ENCODE results near the gene MORN4. TPM values are rescaled to one million over a fixed set of nuclear protein-coding genes. Genes with fewer than 3 reads are reported as not detected.

MORN4 gene
- total and polyA plus RNA-seq, 2 of the 13 experiments (the other 11 are each of a cell fraction or from before 2014, with no cell fraction given) = 3.4 to 9.1 TPM

GRCh38 chr10:97584060-97584797 lies 49.1 kb downstream of the MORN4 start, which contains the start of gene HOGA1 (continued):
- TF ChIP-seq PATZ1 (CRISPR knock-in tag; IDR thresholded peaks at IDR 0.05) (peak; percentile 48; the same call in 1 of the 2 replicates), MLXIP (CRISPR knock-in tag; IDR thresholded peaks at IDR 0.05; ENCODE audit: borderline replicate concordance) (no peak), ZFP36L1 (CRISPR knock-in tag; IDR thresholded peaks at IDR 0.05) (no peak), ARHGAP35 (CRISPR knock-in tag; IDR thresholded peaks at IDR 0.05; ENCODE audit: borderline replicate concordance) (no peak), ISL2 (CRISPR knock-in tag; IDR thresholded peaks at IDR 0.05) (no peak), NCOA1 (CRISPR knock-in tag; IDR thresholded peaks at IDR 0.05) (no peak), SALL1 (CRISPR knock-in tag; IDR thresholded peaks at IDR 0.05) (peak; percentile 61; the same call in 1 of the 2 replicates), NRL (CRISPR knock-in tag; IDR thresholded peaks at IDR 0.05; ENCODE audit: borderline replicate concordance) (no peak), MLLT10 (CRISPR knock-in tag; IDR thresholded peaks at IDR 0.05) (no peak), ZNF567 (CRISPR knock-in tag; IDR thresholded peaks at IDR 0.05; ENCODE audit: borderline replicate concordance) (no peak), ZNF101 (CRISPR knock-in tag; IDR thresholded peaks at IDR 0.05; ENCODE audit: borderline replicate concordance, low read depth) (no peak), ZNF619 (CRISPR knock-in tag; IDR thresholded peaks at IDR 0.05) (no peak; the same call in 1 of the 2 replicates), SCMH1 (CRISPR knock-in tag; IDR thresholded peaks at IDR 0.05; ENCODE audit: borderline replicate concordance) (no peak), NKX3-1 (CRISPR knock-in tag; IDR thresholded peaks at IDR 0.05) (no peak), KDM5B (CRISPR knock-in tag; IDR thresholded peaks at IDR 0.05; ENCODE audit: borderline replicate concordance) (no peak), ZNF34 (CRISPR knock-in tag; IDR thresholded peaks at IDR 0.05; ENCODE audit: borderline replicate concordance) (no peak), PHF5A (CRISPR knock-in tag; IDR thresholded peaks at IDR 0.05; ENCODE audit: low read depth, unreplicated experiment) (no peak), RFXAP (CRISPR knock-in tag; IDR thresholded peaks at IDR 0.05; ENCODE audit: borderline replicate concordance) (0 out of 2 replicates have a peak, but pooled peaks have one; percentile 47), REXO4 (CRISPR knock-in tag; IDR thresholded peaks at IDR 0.05; ENCODE audit: borderline replicate concordance) (no peak), ZNF629 (CRISPR knock-in tag; conservative IDR thresholded peaks at IDR 0.05) (no peak)
- TF ChIP-seq, protein P1, sequence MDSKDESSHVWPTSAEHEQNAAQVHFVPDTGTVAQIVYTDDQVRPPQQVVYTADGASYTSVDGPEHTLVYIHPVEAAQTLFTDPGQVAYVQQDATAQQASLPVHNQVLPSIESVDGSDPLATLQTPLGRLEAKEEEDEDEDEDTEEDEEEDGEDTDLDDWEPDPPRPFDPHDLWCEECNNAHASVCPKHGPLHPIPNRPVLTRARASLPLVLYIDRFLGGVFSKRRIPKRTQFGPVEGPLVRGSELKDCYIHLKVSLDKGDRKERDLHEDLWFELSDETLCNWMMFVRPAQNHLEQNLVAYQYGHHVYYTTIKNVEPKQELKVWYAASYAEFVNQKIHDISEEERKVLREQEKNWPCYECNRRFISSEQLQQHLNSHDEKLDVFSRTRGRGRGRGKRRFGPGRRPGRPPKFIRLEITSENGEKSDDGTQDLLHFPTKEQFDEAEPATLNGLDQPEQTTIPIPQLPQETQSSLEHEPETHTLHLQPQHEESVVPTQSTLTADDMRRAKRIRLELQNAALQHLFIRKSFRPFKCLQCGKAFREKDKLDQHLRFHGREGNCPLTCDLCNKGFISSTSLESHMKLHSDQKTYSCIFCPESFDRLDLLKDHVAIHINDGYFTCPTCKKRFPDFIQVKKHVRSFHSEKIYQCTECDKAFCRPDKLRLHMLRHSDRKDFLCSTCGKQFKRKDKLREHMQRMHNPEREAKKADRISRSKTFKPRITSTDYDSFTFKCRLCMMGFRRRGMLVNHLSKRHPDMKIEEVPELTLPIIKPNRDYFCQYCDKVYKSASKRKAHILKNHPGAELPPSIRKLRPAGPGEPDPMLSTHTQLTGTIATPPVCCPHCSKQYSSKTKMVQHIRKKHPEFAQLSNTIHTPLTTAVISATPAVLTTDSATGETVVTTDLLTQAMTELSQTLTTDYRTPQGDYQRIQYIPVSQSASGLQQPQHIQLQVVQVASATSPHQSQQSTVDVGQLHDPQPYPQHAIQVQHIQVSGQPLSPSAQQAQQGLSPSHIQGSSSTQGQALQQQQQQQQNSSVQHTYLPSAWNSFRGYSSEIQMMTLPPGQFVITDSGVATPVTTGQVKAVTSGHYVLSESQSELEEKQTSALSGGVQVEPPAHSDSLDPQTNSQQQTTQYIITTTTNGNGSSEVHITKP (CRISPR knock-in tag; IDR thresholded peaks at IDR 0.05; ENCODE audit: low read depth) = no peak

Data from HepG2 (cell line).